Naive B cell (primary cell): ENCODE data around the gene MRPL36. TPM values are rescaled to one million over a fixed set of nuclear protein-coding genes. Genes with fewer than 3 reads are reported as not detected.
A peak's percentile ranks its signal among the peaks of the same experiment; 100 is the strongest.
"Not testable (repeated sequence)": the region's sequence is repeated elsewhere in the genome, so short reads cannot be mapped to it uniquely, and the experiment has no call there.

ENCODE experiments used
- ATAC-seq, 2 donors: fragments of 150-1000 bp; cut with Tn5 transposase; 2 replicates each; pipeline ENCODE4 v1.10.0; 2021; ENCODE audit warnings: low read depth in 2 of 2, mild to moderate bottlenecking in 2 of 2, moderate library complexity in 2 of 2
- DNase-seq: peaks from one replicate; pipeline ENCODE4 v3.0.0; 2022
- H3K27ac Mint-ChIP-seq, 6 donors: one replicate each; pipeline ENCODE4 v1.8.0; 2020 to 2022; ENCODE audit warnings: mild to moderate bottlenecking in 6 of 6, mixed read lengths in 6 of 6, moderate library complexity in 5 of 6, inconsistent platforms in 2 of 6
- H3K27me3 Mint-ChIP-seq, 3 donors: one replicate each; pipeline ENCODE4 v1.8.0; 2021 to 2022; ENCODE audit warnings: mixed read lengths in 3 of 3, mild to moderate bottlenecking in 1 of 3
- H3K36me3 Mint-ChIP-seq, 2 donors: one replicate each; pipeline ENCODE4 v1.8.0; 2020 to 2022; ENCODE audit warnings: mixed read lengths in 2 of 2, inconsistent platforms in 1 of 2, mild to moderate bottlenecking in 1 of 2
- H3K4me1 Mint-ChIP-seq, 3 donors: one replicate each; pipeline ENCODE4 v1.8.0; 2020 to 2022; ENCODE audit warnings: mixed read lengths in 3 of 3, inconsistent platforms in 1 of 3, mild to moderate bottlenecking in 1 of 3, moderate library complexity in 1 of 3
- H3K4me3 Mint-ChIP-seq, 8 donors: one replicate each; pipeline ENCODE4 v1.8.0; 2020 to 2022; ENCODE audit warnings: mild to moderate bottlenecking in 8 of 8, mixed read lengths in 8 of 8, moderate library complexity in 8 of 8, inconsistent platforms in 2 of 8
- H3K9me3 Mint-ChIP-seq, 7 donors: one replicate each; pipeline ENCODE4 v1.8.0; 2020 to 2022; ENCODE audit warnings: mixed read lengths in 7 of 7, mild to moderate bottlenecking in 5 of 7, inconsistent platforms in 2 of 7, moderate library complexity in 1 of 7
- polyA plus RNA-seq, 6 donors: library from polyadenylated mRNA; unstranded; fragments of 300-500 nt; fragmentation: Illumina TruSeq; gene quantifications; one replicate each; pipeline ENCODE4 v1.2.3, GENCODE V29; 2021; ENCODE audit warnings: low read depth in 6 of 6

Gene MRPL36
- polyA plus RNA-seq = 100 to 1,000 TPM in 1 of 6 donors, 10 to 100 TPM in 5; 52.1 to 105 (median 63.1) TPM

- no peaks in the 10 kb centered on the region for H3K27me3 Mint-ChIP-seq
- peak; percentile 73 to 76 for ATAC-seq
- H3K36me3 Mint-ChIP-seq = peaks cover 0 to 10% of the 10 kb centered on the region in 2 donors
- peaks cover 46 to 61% (median 52%) of the 10 kb centered on the region in 3 donors for H3K4me1 Mint-ChIP-seq
- H3K9me3 Mint-ChIP-seq = no peaks in the 10 kb centered on the region
- H3K27ac Mint-ChIP-seq = peak within 1 kb of the TSS; percentile 93 to 99 (median 98)
- peak within 1 kb of the TSS; percentile 94 to 100 (median 98) for H3K4me3 Mint-ChIP-seq
- peak; percentile 84 for DNase-seq
Observed at GRCh38 chr5:1799602-1800471, at the start of gene MRPL36. MRPL36 (minus strand) TSS chr5:1799837; CDS start chr5:1798935, 902 bp downstream.

- no peak overlapping the region for H3K4me3 Mint-ChIP-seq
- peaks cover 0 to 3% (median 0%) of the 10 kb centered on the region in 7 donors for H3K9me3 Mint-ChIP-seq
- H3K27ac Mint-ChIP-seq = no peak overlapping the region
Observed at GRCh38 chr5:1847611-1848010, 48.0 kb upstream of the MRPL36 start.

GRCh38 chr5:1847056-1847455 lies 47.4 kb upstream of the MRPL36 start:
- no peak for ATAC-seq
- peaks cover 20 to 34% (median 20%) of the 10 kb centered on the region in 3 donors for H3K27me3 Mint-ChIP-seq

More at GRCh38 chr5:1847611-1848010, 48.0 kb upstream of the MRPL36 start:
- DNase-seq (no peak), ATAC-seq (no peak)
- H3K4me1 Mint-ChIP-seq = no peaks in the 10 kb centered on the region
- no peaks in the 10 kb centered on the region for H3K36me3 Mint-ChIP-seq
- H3K27me3 Mint-ChIP-seq = peaks cover 16 to 40% (median 22%) of the 10 kb centered on the region in 3 donors

GRCh38 chr5:1846583-1846982 lies 46.9 kb upstream of the MRPL36 start:
- Mint-ChIP-seq H3K4me1 (no peaks in the 10 kb centered on the region), H3K9me3 (peaks cover 0 to 3% (median 0%) of the 10 kb centered on the region in 7 donors), H3K27me3 (peaks cover 16 to 29% (median 20%) of the 10 kb centered on the region in 3 donors), H3K36me3 (no peaks in the 10 kb centered on the region), H3K4me3 (no peak overlapping the region), H3K27ac (no peak overlapping the region)
- DNase-seq = no peak
- no peak for ATAC-seq

More at GRCh38 chr5:1847056-1847455, 47.4 kb upstream of the MRPL36 start:
- H3K9me3 Mint-ChIP-seq = peaks cover 0 to 3% (median 0%) of the 10 kb centered on the region in 7 donors
- no peaks in the 10 kb centered on the region for H3K4me1 Mint-ChIP-seq
- H3K36me3 Mint-ChIP-seq = no peaks in the 10 kb centered on the region
- no peak overlapping the region for H3K27ac Mint-ChIP-seq
- DNase-seq = no peak
- no peak overlapping the region for H3K4me3 Mint-ChIP-seq

GRCh38 chr5:1845696-1846095 lies 46.1 kb upstream of the MRPL36 start:
- Mint-ChIP-seq H3K9me3 (peaks cover 0 to 3% (median 0%) of the 10 kb centered on the region in 7 donors), H3K4me3 (no peak overlapping the region), H3K27me3 (peaks cover 10 to 24% (median 21%) of the 10 kb centered on the region in 3 donors), H3K4me1 (no peaks in the 10 kb centered on the region), H3K36me3 (no peaks in the 10 kb centered on the region), H3K27ac (no peak overlapping the region)
- ATAC-seq (no peak), DNase-seq (no peak)

- Mint-ChIP-seq H3K9me3 (peaks cover 0 to 3% (median 0%) of the 10 kb centered on the region in 7 donors), H3K4me3 (no peak overlapping the region), H3K36me3 (no peaks in the 10 kb centered on the region), H3K27me3 (peaks cover 15 to 32% (median 25%) of the 10 kb centered on the region in 3 donors), H3K4me1 (no peaks in the 10 kb centered on the region), H3K27ac (no peak overlapping the region)
- DNase-seq = no peak
- ATAC-seq = no peak
Observed at GRCh38 chr5:1844708-1845436, 45.2 kb upstream of the MRPL36 start.

GRCh38 chr5:1843761-1844160 lies 44.1 kb upstream of the MRPL36 start:
- not testable (repeated sequence) for ATAC-seq

GRCh38 chr5:1842004-1842819 lies 42.6 kb upstream of the MRPL36 start:
- H3K27me3 Mint-ChIP-seq = peaks cover 22 to 30% (median 26%) of the 10 kb centered on the region in 3 donors
- H3K4me1 Mint-ChIP-seq = no peaks in the 10 kb centered on the region
- DNase-seq (no peak), ATAC-seq (no peak)
- H3K36me3 Mint-ChIP-seq = no peaks in the 10 kb centered on the region
- no peaks in the 10 kb centered on the region for H3K9me3 Mint-ChIP-seq
- H3K27ac Mint-ChIP-seq = no peak overlapping the region
- no peak overlapping the region for H3K4me3 Mint-ChIP-seq

More at GRCh38 chr5:1843761-1844160, 44.1 kb upstream of the MRPL36 start:
- H3K9me3 Mint-ChIP-seq, H3K4me1 Mint-ChIP-seq, DNase-seq, H3K27ac Mint-ChIP-seq, H3K36me3 Mint-ChIP-seq: not testable (repeated sequence)
- Mint-ChIP-seq H3K27me3 (peaks cover 25 to 33% (median 29%) of the 10 kb centered on the region in 3 donors), H3K4me3 (peak overlapping the region in 1 of 8 donors; percentile 35)

- H3K9me3 Mint-ChIP-seq = no peaks in the 10 kb centered on the region
- H3K36me3 Mint-ChIP-seq = no peaks in the 10 kb centered on the region
- H3K4me1 Mint-ChIP-seq = no peaks in the 10 kb centered on the region
- H3K4me3 Mint-ChIP-seq = no peak overlapping the region
- DNase-seq (no peak), ATAC-seq (no peak)
- peaks cover 22 to 39% (median 22%) of the 10 kb centered on the region in 3 donors for H3K27me3 Mint-ChIP-seq
- no peak overlapping the region for H3K27ac Mint-ChIP-seq
Observed at GRCh38 chr5:1840741-1841521, 41.3 kb upstream of the MRPL36 start.

- Mint-ChIP-seq H3K36me3 (no peaks in the 10 kb centered on the region), H3K9me3 (no peaks in the 10 kb centered on the region), H3K27me3 (peaks cover 22 to 39% (median 24%) of the 10 kb centered on the region in 3 donors), H3K4me3 (no peak overlapping the region), H3K4me1 (no peaks in the 10 kb centered on the region), H3K27ac (no peak overlapping the region)
- no peak for DNase-seq
- ATAC-seq = no peak
Observed at GRCh38 chr5:1840071-1840547, 40.5 kb upstream of the MRPL36 start.

GRCh38 chr5:1838013-1838412 lies 38.4 kb upstream of the MRPL36 start:
- no peak overlapping the region for H3K27ac Mint-ChIP-seq
- H3K9me3 Mint-ChIP-seq = no peaks in the 10 kb centered on the region
- H3K27me3 Mint-ChIP-seq = peaks cover 27 to 39% (median 37%) of the 10 kb centered on the region in 3 donors

More at GRCh38 chr5:1838013-1838412, 38.4 kb upstream of the MRPL36 start:
- H3K36me3 Mint-ChIP-seq = no peaks in the 10 kb centered on the region
- ATAC-seq = no peak
- H3K4me3 Mint-ChIP-seq = no peak overlapping the region
- no peaks in the 10 kb centered on the region for H3K4me1 Mint-ChIP-seq
- no peak for DNase-seq
